ENCODE results near the gene FAM83C. TPM values are rescaled to one million over a fixed set of nuclear protein-coding genes. Genes with fewer than 3 reads are reported as not detected.
A peak's percentile ranks its signal among the peaks of the same experiment; 100 is the strongest.

FAM83C gene
- total and polyA plus RNA-seq, 9 of the 15 experiments (the other 6 are each of a cell fraction or from before 2014, with no cell fraction given), result not detected

- TF ChIP-seq CBX8 (IDR thresholded peaks at IDR 0.05; ENCODE audit: borderline replicate concordance, extremely low read depth, low read depth, low read length, poor library complexity, severe bottlenecking), result no peak
- TF ChIP-seq CCNT2 (IDR thresholded peaks at IDR 0.05; ENCODE audit: borderline replicate concordance, extremely low read depth, insufficient read length, low read depth, low read length), result no peak
- no peak for TF ChIP-seq CHD7 (IDR thresholded peaks at IDR 0.05; ENCODE audit: low read depth, low read length)
- no peak for TF ChIP-seq ZNF197 (CRISPR knock-in tag; IDR thresholded peaks at IDR 0.05; ENCODE audit: low read depth)
- TF ChIP-seq ZFP91 (CRISPR knock-in tag; IDR thresholded peaks at IDR 0.05), result no peak
- TF ChIP-seq, protein P1, sequence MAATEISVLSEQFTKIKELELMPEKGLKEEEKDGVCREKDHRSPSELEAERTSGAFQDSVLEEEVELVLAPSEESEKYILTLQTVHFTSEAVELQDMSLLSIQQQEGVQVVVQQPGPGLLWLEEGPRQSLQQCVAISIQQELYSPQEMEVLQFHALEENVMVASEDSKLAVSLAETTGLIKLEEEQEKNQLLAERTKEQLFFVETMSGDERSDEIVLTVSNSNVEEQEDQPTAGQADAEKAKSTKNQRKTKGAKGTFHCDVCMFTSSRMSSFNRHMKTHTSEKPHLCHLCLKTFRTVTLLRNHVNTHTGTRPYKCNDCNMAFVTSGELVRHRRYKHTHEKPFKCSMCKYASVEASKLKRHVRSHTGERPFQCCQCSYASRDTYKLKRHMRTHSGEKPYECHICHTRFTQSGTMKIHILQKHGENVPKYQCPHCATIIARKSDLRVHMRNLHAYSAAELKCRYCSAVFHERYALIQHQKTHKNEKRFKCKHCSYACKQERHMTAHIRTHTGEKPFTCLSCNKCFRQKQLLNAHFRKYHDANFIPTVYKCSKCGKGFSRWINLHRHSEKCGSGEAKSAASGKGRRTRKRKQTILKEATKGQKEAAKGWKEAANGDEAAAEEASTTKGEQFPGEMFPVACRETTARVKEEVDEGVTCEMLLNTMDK (IDR thresholded peaks at IDR 0.05; ENCODE audit: borderline replicate concordance, insufficient read depth, low read depth, low read length, poor library complexity, severe bottlenecking), result peak; percentile 32
- no peak for TF ChIP-seq GATAD2A (IDR thresholded peaks at IDR 0.05)
- 0 out of 2 replicates have a peak, but pooled peaks have one; percentile 18 for TF ChIP-seq DEAF1 (CRISPR knock-in tag; IDR thresholded peaks at IDR 0.05)
Measured at GRCh38 chr20:35269055-35269781, 23.0 kb downstream of the FAM83C start (continued).
